Lower leg skin (tissue), 4 donors: Measurements from ENCODE around the gene UQCRQ. TPM values are rescaled to one million over a fixed set of nuclear protein-coding genes. Genes with fewer than 3 reads are reported as not detected.

ENCODE experiments used
- DNase-seq, 2 donors: peaks; one replicate each; pipeline ENCODE4 v3.0.0-alpha.2; 2019; ENCODE audit warnings: low spot score in 2 of 2
- H3K4me3 ChIP-seq: fragments of 200-600 bp; sonication (generic); 2 replicates; pipeline ENCODE4 v1.5.1; 2017; ENCODE audit warnings: mild to moderate bottlenecking, low read depth; ENCODE audit not compliant: poor library complexity, severe bottlenecking
- POLR2A ChIP-seq, 2 donors: fragments of 450-650 bp; IDR thresholded peaks; one replicate each; pipeline ENCODE4 v1.6.1; 2016 to 2017; ENCODE audit warnings: antibody characterized with exemption in 2 of 2, mild to moderate bottlenecking in 1 of 2, moderate library complexity in 1 of 2
- WGBS, 2 donors: methylation state at CpG; one replicate each; pipeline ENCODE4 v1.1.5; 2018; 5-methylcytosine and 5-hydroxymethylcytosine counted together
- intact Hi-C: fragments of 100-400 bp; cut with DNase I; formaldehyde crosslinking; loops from one replicate; pipeline ENCODE4 v1.15.0; 2023; ENCODE audit warnings: low total_unique reads
- total RNA-seq, 4 donors: library from RNA; depleted of rRNA; stranded (reverse); fragments of >200 nt; gene quantifications; one replicate each; pipeline ENCODE4 v1.1.0, GENCODE V29; 2016
- TF ChIP-seq, protein P1 (sequence below), 3 donors: fragments of 450-650 bp; IDR thresholded peaks; one replicate each; pipeline ENCODE4 v1.5.1; 2016; ENCODE audit warnings: antibody characterized with exemption in 3 of 3, mild to moderate bottlenecking in 3 of 3, moderate library complexity in 2 of 3

Gene UQCRQ
- total RNA-seq, 4 donors from 2014 or later: 56.0 to 122 (median 88.0) TPM

DNA sequence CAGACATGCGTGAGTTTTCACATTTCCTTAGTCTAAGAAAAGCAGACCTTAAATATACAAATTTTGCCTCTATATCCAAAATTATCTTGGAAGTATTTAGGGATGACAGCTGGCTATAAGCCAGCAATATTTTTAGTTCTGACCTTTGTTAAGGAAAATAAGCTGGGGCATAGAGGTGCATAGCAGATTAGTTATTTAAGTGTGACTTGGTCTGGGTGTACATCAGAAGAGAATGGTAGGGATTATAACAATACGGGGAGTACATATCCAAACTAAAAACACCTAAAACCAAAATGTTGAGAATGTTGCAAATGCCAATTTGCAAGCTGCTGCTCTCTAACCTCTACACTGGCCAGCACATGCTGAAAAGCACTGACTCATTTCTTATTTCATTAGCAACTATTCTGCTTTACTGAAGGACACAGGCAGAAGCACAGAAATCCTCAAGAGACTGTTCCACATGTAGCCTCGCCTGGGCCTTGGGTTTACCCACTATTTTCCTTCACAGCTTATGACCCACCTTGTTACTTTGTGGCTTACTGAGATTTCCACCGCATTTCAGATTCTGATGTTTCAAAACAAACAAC lies 29.4 kb downstream of the UQCRQ start:
- no peak overlapping the region for H3K4me3 ChIP-seq
- TF ChIP-seq, protein P1, sequence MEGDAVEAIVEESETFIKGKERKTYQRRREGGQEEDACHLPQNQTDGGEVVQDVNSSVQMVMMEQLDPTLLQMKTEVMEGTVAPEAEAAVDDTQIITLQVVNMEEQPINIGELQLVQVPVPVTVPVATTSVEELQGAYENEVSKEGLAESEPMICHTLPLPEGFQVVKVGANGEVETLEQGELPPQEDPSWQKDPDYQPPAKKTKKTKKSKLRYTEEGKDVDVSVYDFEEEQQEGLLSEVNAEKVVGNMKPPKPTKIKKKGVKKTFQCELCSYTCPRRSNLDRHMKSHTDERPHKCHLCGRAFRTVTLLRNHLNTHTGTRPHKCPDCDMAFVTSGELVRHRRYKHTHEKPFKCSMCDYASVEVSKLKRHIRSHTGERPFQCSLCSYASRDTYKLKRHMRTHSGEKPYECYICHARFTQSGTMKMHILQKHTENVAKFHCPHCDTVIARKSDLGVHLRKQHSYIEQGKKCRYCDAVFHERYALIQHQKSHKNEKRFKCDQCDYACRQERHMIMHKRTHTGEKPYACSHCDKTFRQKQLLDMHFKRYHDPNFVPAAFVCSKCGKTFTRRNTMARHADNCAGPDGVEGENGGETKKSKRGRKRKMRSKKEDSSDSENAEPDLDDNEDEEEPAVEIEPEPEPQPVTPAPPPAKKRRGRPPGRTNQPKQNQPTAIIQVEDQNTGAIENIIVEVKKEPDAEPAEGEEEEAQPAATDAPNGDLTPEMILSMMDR (IDR thresholded peaks at IDR 0.05): no peak
- TF ChIP-seq POLR2A (IDR thresholded peaks at IDR 0.05): no peak
- DNase-seq: no peak
- intact Hi-C loops: no loop called here
- 92 to 97% methylated on average over 4 of the region's 4 CpGs for WGBS, 2 donors

DNA sequence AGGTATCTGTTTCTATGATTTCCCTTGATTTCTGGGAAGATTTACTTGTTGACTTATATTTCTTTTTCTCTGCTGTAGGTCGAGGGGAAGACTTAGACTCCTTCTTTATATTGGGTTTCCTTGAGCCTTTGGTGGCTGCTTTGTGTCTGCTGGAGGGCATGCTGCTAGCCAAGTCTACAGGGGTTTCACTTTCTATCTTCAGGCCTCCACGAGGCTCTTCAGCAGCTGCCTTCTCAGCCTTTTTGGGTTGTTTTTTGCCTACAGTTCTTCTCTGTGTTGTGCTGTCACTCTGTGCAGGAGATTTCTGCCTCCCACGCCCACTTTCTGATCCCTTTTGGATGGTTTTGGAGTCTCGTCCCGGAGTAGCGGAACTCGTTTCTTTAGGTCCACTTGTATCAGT lies 30.2 kb downstream of the UQCRQ start:
- no peak overlapping the region for H3K4me3 ChIP-seq
- DNase-seq: no peak
- 85 to 88% methylated on average over 7 of the region's 7 CpGs for WGBS, 2 donors
- intact Hi-C loops: no loop called here
- TF ChIP-seq, protein P1 (IDR thresholded peaks at IDR 0.05): no peak
- TF ChIP-seq POLR2A (IDR thresholded peaks at IDR 0.05): no peak

DNA sequence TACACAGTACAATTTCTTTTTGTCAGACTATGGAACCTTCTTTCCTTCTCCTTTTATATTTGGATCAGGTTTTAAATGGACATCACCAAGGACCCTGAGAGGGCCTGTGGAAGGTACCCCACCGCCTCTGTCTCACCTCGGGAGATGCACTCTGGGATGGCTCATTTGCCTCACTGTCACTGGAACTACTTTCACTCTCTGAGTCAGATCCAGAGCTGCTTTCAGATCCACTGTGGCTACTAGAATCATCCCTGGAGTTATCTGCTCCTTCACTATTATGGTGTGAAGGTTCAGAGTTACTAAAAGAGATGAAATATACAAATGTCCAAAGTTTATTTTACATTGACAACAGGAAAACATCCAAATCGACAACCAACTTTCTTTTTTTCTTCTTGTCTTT lies 31.7 kb downstream of the UQCRQ start:
- WGBS, 2 donors: 86 to 87% methylated on average over 3 of the region's 3 CpGs
- no peak for DNase-seq
- TF ChIP-seq POLR2A (IDR thresholded peaks at IDR 0.05): no peak
- TF ChIP-seq, protein P1 (IDR thresholded peaks at IDR 0.05): no peak
- no peak overlapping the region for H3K4me3 ChIP-seq
- intact Hi-C loops: no loop called here

GRCh38 chr5:132901036-132901435 lies 34.6 kb downstream of the UQCRQ start:
- no peak for DNase-seq
- intact Hi-C loops: no loop called here
- 90% methylated on average over 4 of the region's 4 CpGs for WGBS, 2 donors
- no peak for TF ChIP-seq POLR2A (IDR thresholded peaks at IDR 0.05)
- TF ChIP-seq, protein P1 (IDR thresholded peaks at IDR 0.05): no peak
- H3K4me3 ChIP-seq: no peak overlapping the region

DNA sequence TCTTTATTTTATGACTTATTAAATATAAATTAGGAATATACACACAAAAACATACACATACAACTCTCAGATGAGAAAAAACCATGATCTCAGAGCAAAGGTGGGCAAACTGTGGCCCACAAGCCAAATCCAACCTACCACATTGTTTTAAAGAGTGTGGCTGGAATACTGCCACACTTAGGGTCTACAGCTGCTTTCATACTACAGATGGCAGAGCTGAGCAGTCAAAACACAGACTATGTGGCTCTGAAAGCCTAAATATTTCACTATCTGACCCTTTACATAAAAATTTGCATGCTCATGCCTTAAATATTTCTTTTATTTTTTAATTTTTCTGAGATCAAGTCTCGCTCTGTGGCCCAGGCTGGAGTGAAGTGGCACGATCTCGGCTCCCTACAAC lies 35.3 kb downstream of the UQCRQ start:
- no peak overlapping the region for H3K4me3 ChIP-seq
- DNase-seq: no peak
- no peak for TF ChIP-seq POLR2A (IDR thresholded peaks at IDR 0.05)
- TF ChIP-seq, protein P1 (IDR thresholded peaks at IDR 0.05): no peak
- intact Hi-C loops: no loop called here
- WGBS, 2 donors: 99 to 100% methylated on average over 3 of the region's 3 CpGs

- no peak for DNase-seq
- H3K4me3 ChIP-seq: no peak overlapping the region
- TF ChIP-seq, protein P1 (IDR thresholded peaks at IDR 0.05): no peak
- TF ChIP-seq POLR2A (IDR thresholded peaks at IDR 0.05): no peak
- intact Hi-C loops: no loop called here
- 54 to 68% methylated on average over 2 of the region's 2 CpGs for WGBS, 2 donors
Measured at GRCh38 chr5:132905938-132906337, 39.5 kb downstream of the UQCRQ start.
